HG02642 (cell line): ENCODE measurements around the gene PHYHD1.

Source experiments
- ATAC-seq: cut with Tn5 transposase; IDR thresholded peaks from one replicate; pipeline ENCODE4 v1.9.1; 2021; ENCODE audit warnings: mild to moderate bottlenecking; ENCODE audit not compliant: unreplicated experiment, poor library complexity

Gene PHYHD1

GRCh38 chr9:128899566-128900322, 21.0 kb upstream of the PHYHD1 start:
- no peak for ATAC-seq

GRCh38 chr9:128901379-128901778, 19.4 kb upstream of the PHYHD1 start:
- no peak for ATAC-seq

GRCh38 chr9:128901822-128902221, 19.0 kb upstream of the PHYHD1 start:
- no peak for ATAC-seq

GRCh38 chr9:128902351-128903078, 18.3 kb upstream of the PHYHD1 start:
- peak; percentile 78 for ATAC-seq

DNA sequence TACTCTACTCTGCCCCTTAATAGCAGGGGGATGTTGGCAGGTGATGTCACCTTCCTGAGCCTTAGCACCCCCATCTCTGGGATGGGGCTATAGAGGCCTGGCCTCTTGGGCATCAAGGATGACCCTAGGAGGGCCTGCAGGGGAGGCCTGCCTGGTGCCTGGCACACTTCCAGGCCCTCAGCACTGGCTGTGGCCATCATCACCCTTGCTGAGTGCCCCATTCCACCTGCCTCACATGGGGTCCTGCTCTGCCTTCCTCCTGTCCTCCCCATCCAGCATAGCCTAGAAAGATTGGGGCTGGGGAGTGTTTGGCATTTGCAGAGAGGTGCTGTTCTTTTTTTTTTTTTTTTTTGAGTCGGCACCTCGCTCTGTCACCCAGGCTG, 17.7 kb upstream of the PHYHD1 start:
- ATAC-seq, result no peak

DNA sequence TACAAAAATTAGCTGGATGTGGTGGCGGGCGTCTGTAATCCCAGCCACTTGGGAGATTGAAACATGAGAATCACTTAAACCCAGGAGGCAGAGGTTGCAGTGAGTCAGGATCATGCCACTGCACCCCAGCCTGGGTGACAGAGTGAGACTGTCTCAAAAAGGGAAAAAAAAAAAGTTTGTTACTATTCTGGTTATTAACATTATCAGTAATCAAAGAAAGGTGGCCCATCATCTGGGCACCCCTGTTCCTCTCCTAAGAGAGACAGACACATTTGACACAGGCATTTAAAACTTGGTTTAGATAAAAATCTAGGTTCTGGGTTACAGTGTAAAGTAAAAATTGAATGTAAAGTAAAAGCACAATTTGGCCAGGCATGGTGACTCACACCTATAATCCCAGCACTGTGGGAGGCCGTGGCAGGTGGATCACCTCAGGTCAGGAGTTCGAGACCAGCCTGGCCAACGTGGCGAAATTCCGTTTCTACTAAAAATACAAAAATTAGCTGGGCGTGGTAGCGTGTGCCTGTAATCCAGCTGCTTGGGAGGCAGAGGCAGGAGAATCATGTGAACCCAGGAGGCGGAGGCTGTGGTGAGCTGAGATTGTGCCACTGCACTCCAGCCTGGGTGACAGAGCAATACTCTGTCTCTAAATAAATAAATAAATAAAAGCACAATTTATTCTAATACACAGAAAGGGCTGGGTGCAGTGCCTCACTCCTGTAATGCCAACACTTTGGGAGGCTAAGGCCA, 16.7 kb upstream of the PHYHD1 start:
- ATAC-seq, result no peak

GRCh38 chr9:128905964-128906363, 14.8 kb upstream of the PHYHD1 start:
- no peak for ATAC-seq

GRCh38 chr9:128906741-128907140, 14.0 kb upstream of the PHYHD1 start:
- no peak for ATAC-seq

- ATAC-seq, result no peak
Measured at GRCh38 chr9:128908372-128908771, 12.4 kb upstream of the PHYHD1 start.

GRCh38 chr9:128909859-128910258, 10.9 kb upstream of the PHYHD1 start:
- ATAC-seq, result no peak

- no peak for ATAC-seq
Measured at GRCh38 chr9:128910906-128911305, 9.9 kb upstream of the PHYHD1 start.

GRCh38 chr9:128911529-128912035, 9.2 kb upstream of the PHYHD1 start:
- ATAC-seq, result no peak

DNA sequence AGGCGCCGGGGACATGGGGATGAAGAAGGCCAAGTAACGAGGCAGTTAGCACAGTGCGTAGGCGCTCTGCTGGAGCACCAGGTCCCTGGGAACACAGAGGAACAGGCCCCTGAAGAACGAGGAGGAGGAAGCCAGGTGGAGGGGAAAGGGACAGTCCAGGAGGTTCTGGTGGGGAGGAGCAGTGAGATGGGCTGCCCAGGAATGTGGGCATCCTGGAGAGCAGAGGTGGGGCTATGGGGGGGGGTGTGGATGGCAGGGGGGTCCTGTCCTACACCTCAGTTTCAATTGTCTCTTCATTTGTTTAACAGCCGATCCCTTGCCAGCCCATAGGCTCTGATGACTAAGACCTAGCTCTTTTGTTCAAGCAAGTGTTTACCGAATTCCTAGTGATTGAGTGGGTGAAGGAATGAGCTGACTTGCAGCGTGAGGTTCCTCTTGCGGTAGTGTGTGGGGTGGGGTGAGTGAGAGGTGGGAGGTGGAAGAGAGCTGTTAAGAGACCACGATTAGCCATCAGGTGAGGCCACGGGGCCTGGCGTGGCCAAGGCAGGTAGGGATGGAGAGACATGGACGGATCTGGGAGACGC, 8.4 kb upstream of the PHYHD1 start:
- ATAC-seq, result no peak

DNA sequence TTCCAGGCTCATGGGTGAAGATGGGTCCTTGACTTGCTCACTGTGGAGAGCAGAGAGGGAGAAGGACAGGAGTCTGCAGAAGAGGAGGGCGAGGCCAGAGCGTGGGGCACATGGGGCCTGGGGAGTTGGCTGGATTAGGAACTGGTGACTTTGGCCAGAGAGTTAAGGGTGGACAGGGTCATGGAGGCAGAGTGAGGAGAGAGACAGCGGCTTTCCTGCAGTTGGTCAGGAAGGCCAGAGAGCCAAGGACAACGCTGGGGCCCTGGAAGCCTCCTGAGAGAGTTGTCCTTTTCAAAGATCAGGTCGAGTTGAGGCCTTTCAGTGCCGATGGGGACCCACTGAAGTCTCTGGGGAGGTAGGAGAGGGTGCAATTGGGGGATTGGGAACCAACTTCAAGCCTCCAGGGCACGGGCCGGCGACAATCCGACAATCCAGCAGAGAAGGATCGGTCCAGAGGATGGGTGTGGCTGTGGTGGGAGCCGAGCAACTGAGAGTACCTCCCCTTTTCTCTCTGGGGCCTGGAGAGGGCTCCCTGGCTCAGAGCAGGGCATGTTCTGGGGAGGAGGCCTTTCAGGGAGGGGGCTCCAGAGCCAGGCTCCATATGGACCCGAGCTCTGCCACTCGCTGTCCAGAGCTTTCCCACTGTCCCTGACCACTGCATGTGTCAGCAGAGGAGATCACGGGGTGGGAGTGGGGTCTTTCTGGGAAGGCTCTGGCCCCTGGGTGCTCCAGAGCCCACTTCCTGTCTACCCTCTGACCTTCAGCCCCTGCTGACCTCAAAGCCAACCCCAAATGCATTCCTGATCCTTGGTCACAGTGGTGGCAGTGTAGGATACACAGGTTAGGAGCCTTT, 7.5 kb upstream of the PHYHD1 start:
- no peak for ATAC-seq

DNA sequence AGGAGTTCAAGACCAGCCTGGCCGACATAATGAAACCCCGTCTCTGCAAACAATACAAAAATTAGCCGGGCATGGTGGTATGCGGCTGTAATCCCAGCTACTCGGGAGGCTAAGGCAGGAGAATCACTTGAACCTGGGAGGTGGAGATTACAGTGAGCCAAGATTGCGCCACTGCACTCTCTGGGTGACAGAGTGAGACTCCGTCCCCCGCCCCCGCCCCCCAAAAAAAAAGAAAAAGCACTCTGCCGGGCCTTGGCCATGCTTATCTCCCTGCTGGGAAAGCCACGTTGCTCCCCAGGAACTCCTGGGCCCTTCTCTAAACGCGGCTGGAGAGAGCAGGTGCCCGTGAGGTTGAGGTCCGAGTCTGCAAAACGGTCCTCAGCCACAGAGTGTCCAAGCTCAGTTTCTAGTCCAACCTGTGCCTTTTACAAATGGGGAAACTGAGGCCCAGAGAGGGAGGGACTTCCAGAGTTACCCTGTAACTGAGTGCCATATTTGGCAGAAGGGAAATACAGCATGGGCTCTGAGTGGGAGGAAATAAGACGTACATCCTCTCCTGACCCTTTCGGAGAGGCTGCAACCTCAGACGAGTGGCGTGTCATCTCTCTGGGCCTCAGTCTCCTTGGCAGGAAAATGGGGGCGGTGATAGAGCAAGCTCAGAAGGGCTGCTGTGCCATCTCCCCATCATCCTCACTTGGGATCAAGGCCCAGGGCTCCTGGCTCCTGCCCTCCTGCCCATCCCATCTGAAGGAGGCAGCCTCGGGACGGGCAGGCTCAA, 6.6 kb upstream of the PHYHD1 start:
- ATAC-seq, result no peak

GRCh38 chr9:128916204-128916603, 4.6 kb upstream of the PHYHD1 start:
- no peak for ATAC-seq

GRCh38 chr9:128916745-128917144, 4.0 kb upstream of the PHYHD1 start:
- ATAC-seq, result no peak

- ATAC-seq, result no peak
Measured at GRCh38 chr9:128917151-128917849, 3.5 kb upstream of the PHYHD1 start.
